GM18517 (cell line): ENCODE data around the gene TTC36.
"Not testable (repeated sequence)": the region's sequence is repeated elsewhere in the genome, so short reads cannot be mapped to it uniquely, and the experiment has no call there.

ENCODE experiments used
- ATAC-seq: cut with Tn5 transposase; IDR thresholded peaks from one replicate; pipeline ENCODE4 v1.9.1; 2021; ENCODE audit warnings: mild to moderate bottlenecking, moderate library complexity; ENCODE audit not compliant: unreplicated experiment

TTC36 gene

DNA sequence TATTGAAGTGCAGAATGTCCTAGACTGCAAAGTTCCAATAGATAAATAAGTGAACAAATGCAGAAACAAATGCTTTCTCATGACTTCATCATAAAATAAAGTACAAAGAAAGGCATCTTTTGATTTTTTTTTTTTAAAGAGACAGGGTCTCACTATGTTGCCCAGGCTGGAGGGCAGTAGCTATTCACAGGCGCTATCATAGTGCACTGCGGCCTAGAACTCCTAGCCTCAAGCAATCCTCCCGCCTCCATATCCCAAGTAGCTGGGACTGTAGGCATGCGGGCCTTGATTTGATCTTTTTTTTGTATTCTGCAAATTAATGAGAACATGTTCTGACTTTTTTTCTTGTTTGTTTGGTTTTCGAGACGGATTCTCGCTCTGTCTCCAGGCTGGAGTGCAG, 47.4 kb downstream of the TTC36 start:
- no peak for ATAC-seq

DNA sequence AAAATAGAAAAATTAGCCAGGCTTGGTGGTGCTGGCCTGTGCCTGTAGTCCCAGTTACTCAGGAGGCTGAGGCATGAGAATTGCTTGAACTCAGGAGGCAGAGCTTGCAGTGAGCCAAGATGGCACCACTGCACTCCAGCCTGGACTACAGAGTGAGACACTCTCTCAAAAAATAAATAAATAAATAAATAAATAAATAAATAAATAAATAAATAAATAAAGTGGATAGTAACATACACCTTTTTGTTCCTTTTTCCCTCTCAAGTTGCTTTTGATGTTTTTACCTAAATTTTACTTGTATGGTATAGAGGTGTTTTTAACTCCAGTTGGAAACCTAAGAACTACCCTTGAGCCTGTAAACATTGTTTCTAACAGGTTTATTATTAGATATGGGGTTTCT, 50.7 kb downstream of the TTC36 start:
- ATAC-seq = not testable (repeated sequence)
